Ishikawa (cell line): ENCODE data around the gene NFYC.

ENCODE experiments used
- CEBPB ChIP-seq: IDR thresholded peaks from 2 replicates; pipeline ENCODE4 v1.6.1; 2012
- CREB1 ChIP-seq: IDR thresholded peaks from 2 replicates; pipeline ENCODE4 v1.6.1; 2012; ENCODE audit warnings: low read depth
- EGR1 ChIP-seq: IDR thresholded peaks from 2 replicates; pipeline ENCODE4 v1.6.1; 2012
- EP300 ChIP-seq: IDR thresholded peaks from 2 replicates; pipeline ENCODE4 v1.6.1; 2012; ENCODE audit warnings: borderline replicate concordance
- FOXM1 ChIP-seq: IDR thresholded peaks from 2 replicates; pipeline ENCODE4 v1.6.1; 2012; ENCODE audit warnings: low read depth, borderline replicate concordance
- MAX ChIP-seq: IDR thresholded peaks from 2 replicates; pipeline ENCODE4 v1.6.1; 2012
- NFIC ChIP-seq: IDR thresholded peaks from 2 replicates; pipeline ENCODE4 v1.6.1; 2012
- RAD21 ChIP-seq: IDR thresholded peaks from 2 replicates; pipeline ENCODE4 v1.6.1; 2012; ENCODE audit warnings: low read depth
- REST ChIP-seq: IDR thresholded peaks from 2 replicates; pipeline ENCODE4 v1.6.1; 2012; ENCODE audit warnings: low read depth, mild to moderate bottlenecking
- TAF1 ChIP-seq: IDR thresholded peaks from 2 replicates; pipeline ENCODE4 v1.6.1; 2012; ENCODE audit warnings: low read depth, mild to moderate bottlenecking
- TCF12 ChIP-seq: IDR thresholded peaks from 2 replicates; pipeline ENCODE4 v1.6.1; 2012; ENCODE audit warnings: low read depth
- TEAD4 ChIP-seq: IDR thresholded peaks from 2 replicates; pipeline ENCODE4 v1.6.1; 2012
- USF1 ChIP-seq: IDR thresholded peaks from 2 replicates; pipeline ENCODE4 v1.6.1; 2012
- YY1 ChIP-seq: IDR thresholded peaks from 2 replicates; pipeline ENCODE4 v1.6.1; 2012; ENCODE audit warnings: low read depth
- ZBTB7A ChIP-seq: IDR thresholded peaks from 2 replicates; pipeline ENCODE4 v1.6.1; 2012; ENCODE audit warnings: low read depth

Gene NFYC

GRCh38 chr1:40712997-40713396 is 21.5 kb downstream of the NFYC start:
- no peak for TF ChIP-seq YY1

- no peak for TF ChIP-seq RAD21
- TF ChIP-seq MAX = no peak
- no peak for TF ChIP-seq TAF1
These were observed 24.1 kb downstream of the NFYC start for GRCh38 chr1:40715491-40716059.

GRCh38 chr1:40717065-40717464 is 25.6 kb downstream of the NFYC start:
- TF ChIP-seq CREB1 (no peak), NFIC (no peak), FOXM1 (no peak), RAD21 (no peak), TCF12 (no peak), ZBTB7A (no peak), USF1 (no peak), TAF1 (no peak), TEAD4 (no peak), EGR1 (no peak), REST (no peak), CEBPB (no peak)

- TF ChIP-seq CEBPB (no peak), EGR1 (no peak), TEAD4 (no peak), TCF12 (no peak), MAX (no peak), YY1 (no peak), CREB1 (no peak), EP300 (no peak), RAD21 (no peak), USF1 (no peak), FOXM1 (no peak), REST (no peak), NFIC (no peak), ZBTB7A (no peak), TAF1 (no peak)
These were observed 26.5 kb downstream of the NFYC start for GRCh38 chr1:40717955-40718354.

GRCh38 chr1:40720493-40720892 is 29.0 kb downstream of the NFYC start:
- no peak for TF ChIP-seq EP300
- no peak for TF ChIP-seq REST
- no peak for TF ChIP-seq ZBTB7A
- TF ChIP-seq TEAD4 = no peak
- TF ChIP-seq USF1 = no peak
- no peak for TF ChIP-seq TAF1
- TF ChIP-seq TCF12 = no peak
- TF ChIP-seq FOXM1 = no peak
- TF ChIP-seq EGR1 = no peak
- no peak for TF ChIP-seq RAD21
- TF ChIP-seq CREB1 = no peak
- no peak for TF ChIP-seq CEBPB
- TF ChIP-seq NFIC = no peak
- TF ChIP-seq YY1 = no peak
- TF ChIP-seq MAX = no peak
